HepG2 (cell line): ENCODE measurements around the gene FAM117A. TPM values are rescaled to one million over a fixed set of nuclear protein-coding genes. Genes with fewer than 3 reads are reported as not detected.
A peak's percentile ranks its signal among the peaks of the same experiment; 100 is the strongest.

Experiments used
- ATF6 ChIP-seq: sonication (generic); formaldehyde crosslinking; conservative IDR thresholded peaks from 2 replicates; pipeline ENCODE4 v1.4.0; 2020; ENCODE audit warnings: missing genetic modification reagents
- BRD4 ChIP-seq: sonication (generic); formaldehyde crosslinking; IDR thresholded peaks from 2 replicates; pipeline ENCODE4 v1.4.0; 2020; ENCODE audit warnings: missing genetic modification reagents
- DZIP1 ChIP-seq: sonication (generic); formaldehyde crosslinking; IDR thresholded peaks from 2 replicates; pipeline ENCODE4 v1.5.0; 2020; ENCODE audit warnings: mild to moderate bottlenecking, missing genetic modification reagents
- EP300 ChIP-seq, 3 experiments: sonication (generic) in 1 of 3; formaldehyde crosslinking in 1 of 3; IDR thresholded peaks; 2 replicates each; pipeline versions ENCODE4 v1.5.1 to v1.6.1; 2011 to 2020; ENCODE audit warnings: low read depth in 2 of 3, low read length in 2 of 3, borderline replicate concordance in 1 of 3, improper control_type of control experiment in 1 of 3, mild to moderate bottlenecking in 1 of 3, missing genetic modification reagents in 1 of 3, moderate library complexity in 1 of 3
- FOXC1 ChIP-seq: sonication (generic); formaldehyde crosslinking; IDR thresholded peaks from 2 replicates; pipeline ENCODE4 v1.8.0; 2022; ENCODE audit warnings: mild to moderate bottlenecking, missing genetic modification reagents, borderline replicate concordance
- KAT8 ChIP-seq: IDR thresholded peaks from 2 replicates; pipeline ENCODE4 v1.6.1; 2016; ENCODE audit warnings: missing genetic modification reagents, missing compliant biosample characterization
- TAF15 ChIP-seq: fragments of 200-400 bp; formaldehyde crosslinking; IDR thresholded peaks from one replicate; pipeline ENCODE4 v1.6.1; 2018; ENCODE audit warnings: mild to moderate bottlenecking, low read depth, low read length; ENCODE audit not compliant: poor library complexity, severe bottlenecking
- TCF12 ChIP-seq, 2 experiments: fragments of 450-650 bp in 1 of 2; sonication (generic) in 1 of 2; formaldehyde crosslinking in 1 of 2; IDR thresholded peaks; 2 replicates each; pipeline versions ENCODE4 v1.6.1 to v1.8.0; 2017 to 2022; ENCODE audit warnings: antibody characterized with exemption in 1 of 2, mild to moderate bottlenecking in 1 of 2, missing genetic modification reagents in 1 of 2, moderate library complexity in 1 of 2
- ZBTB20 ChIP-seq: sonication (generic); formaldehyde crosslinking; IDR thresholded peaks from 2 replicates; pipeline ENCODE4 v1.8.1; 2023; ENCODE audit warnings: missing genetic modification reagents, low read depth, mild to moderate bottlenecking, borderline replicate concordance
- ZMAT5 ChIP-seq: sonication (generic); formaldehyde crosslinking; IDR thresholded peaks from 2 replicates; pipeline ENCODE4 v1.5.0; 2020; ENCODE audit warnings: mild to moderate bottlenecking, low read depth, missing genetic modification reagents, borderline replicate concordance
- ZNF121 ChIP-seq: sonication (generic); formaldehyde crosslinking; IDR thresholded peaks from 2 replicates; pipeline ENCODE4 v1.5.0; 2020; ENCODE audit warnings: mild to moderate bottlenecking, missing genetic modification reagents
- ZNF230 ChIP-seq: sonication (generic); formaldehyde crosslinking; IDR thresholded peaks from 2 replicates; pipeline ENCODE4 v1.4.0; 2020; ENCODE audit warnings: mild to moderate bottlenecking, missing genetic modification reagents
- ZNF24 ChIP-seq: fragments of 450-650 bp; IDR thresholded peaks from 2 replicates; pipeline ENCODE4 v1.6.1; 2017; ENCODE audit warnings: antibody characterized with exemption, mild to moderate bottlenecking
- ZNF292 ChIP-seq: sonication (generic); formaldehyde crosslinking; IDR thresholded peaks from 2 replicates; pipeline ENCODE4 v1.8.1; 2022; ENCODE audit warnings: mild to moderate bottlenecking, low read depth, missing genetic modification reagents, borderline replicate concordance
- ZNF468 ChIP-seq: sonication (generic); formaldehyde crosslinking; IDR thresholded peaks from 2 replicates; pipeline ENCODE4 v1.8.0; 2022; ENCODE audit warnings: mild to moderate bottlenecking, moderate library complexity, missing genetic modification reagents
- ZNF512B ChIP-seq: sonication (generic); formaldehyde crosslinking; IDR thresholded peaks from 2 replicates; pipeline ENCODE4 v1.5.1; 2020; ENCODE audit warnings: missing genetic modification reagents, mild to moderate bottlenecking, borderline replicate concordance
- ZNF547 ChIP-seq: sonication (generic); formaldehyde crosslinking; IDR thresholded peaks from 2 replicates; pipeline ENCODE4 v1.5.1; 2020; ENCODE audit warnings: mild to moderate bottlenecking, missing genetic modification reagents
- ZNF672 ChIP-seq: sonication (generic); formaldehyde crosslinking; IDR thresholded peaks from 2 replicates; pipeline ENCODE4 v1.8.1; 2022; ENCODE audit warnings: missing genetic modification reagents
- ZSCAN21 ChIP-seq: sonication (generic); formaldehyde crosslinking; IDR thresholded peaks from 2 replicates; pipeline ENCODE4 v1.8.0; 2022; ENCODE audit warnings: mild to moderate bottlenecking, missing genetic modification reagents, moderate library complexity, borderline replicate concordance
- polyA plus RNA-seq, 8 experiments: library from polyadenylated mRNA; depleted of rRNA in 3 of 8; stranded (reverse) in 7 of 8; unstranded in 1 of 8; fragments of >200 nt; fragmentation: Illumina TruSeq in 4 of 8; extraction: Trizol in 4 of 8; gene quantifications; 2 replicates each; pipeline versions ENCODE4 v1.2.1 to v1.2.3, GENCODE V29; 2011 to 2016; ENCODE audit warnings: low read depth in 4 of 8, missing spikeins in 1 of 8, mixed read lengths in 1 of 8; ENCODE audit not compliant: insufficient read depth in 1 of 8
- total RNA-seq, 5 experiments: library from RNA; depleted of rRNA; stranded (reverse); fragments of >200 nt; fragmentation: Illumina TruSeq; extraction: Trizol; gene quantifications; 2 replicates each; pipeline ENCODE4 v1.2.3, GENCODE V29; 2016; ENCODE audit warnings: low read depth in 1 of 5

Gene FAM117A
- total and polyA plus RNA-seq, 2 of the 13 experiments (the other 11 are each of a cell fraction or from before 2014, with no cell fraction given): 12.1 to 19.8 TPM

- TF ChIP-seq ZNF292 (CRISPR knock-in tag) (0 out of 2 replicates have a peak, but pooled peaks have one; percentile 63), FOXC1 (CRISPR knock-in tag) (peak; percentile 95), ZBTB20 (CRISPR knock-in tag) (peak; percentile 49; the same call in 1 of the 2 replicates), BRD4 (CRISPR knock-in tag) (peak; percentile 95), ZNF121 (CRISPR knock-in tag) (peak; percentile 56; the same call in 1 of the 2 replicates), TAF15 (peak; percentile 72), ZNF24 (no peak), EP300 (IDR thresholded peaks at IDR 0.05; ENCODE audit: low read depth in 2 of 2, low read length in 2 of 2) (no peak; a peak in 1 of 4 replicates), EP300 (CRISPR knock-in tag; IDR thresholded peaks at IDR 0.05; ENCODE audit: borderline replicate concordance) (no peak; the same call in 1 of the 2 replicates), ZMAT5 (no peak), DZIP1 (peak; percentile 95), KAT8 (CRISPR knock-in tag) (peak; percentile 99), ZNF230 (peak; percentile 81; the same call in 1 of the 2 replicates), TCF12 (IDR thresholded peaks at IDR 0.05) (no peak), TCF12 (CRISPR knock-in tag; IDR thresholded peaks at IDR 0.05) (no peak; the same call in 1 of the 2 replicates), ZNF547 (CRISPR knock-in tag) (peak; percentile 90), ATF6 (CRISPR knock-in tag) (peak; percentile 79; the same call in 1 of the 2 replicates), ZNF672 (CRISPR knock-in tag) (no peak), ZSCAN21 (CRISPR knock-in tag) (peak; percentile 12; the same call in 1 of the 2 replicates), ZNF512B (CRISPR knock-in tag) (no peak; the same call in 1 of the 2 replicates), ZNF468 (peak; percentile 58; the same call in 1 of the 2 replicates)
These were observed 24.7 kb upstream of the FAM117A start, which contains the start of gene KAT7 (continued) for GRCh38 chr17:49788478-49789242.
